ENCODE data around the gene ADAD2. TPM values are rescaled to one million over a fixed set of nuclear protein-coding genes. Genes with fewer than 3 reads are reported as not detected.
A peak's percentile ranks its signal among the peaks of the same experiment; 100 is the strongest.

Gene ADAD2
- total and polyA plus RNA-seq, 9 of the 15 experiments (the other 6 are each of a cell fraction or from before 2014, with no cell fraction given), result 0.07 TPM; not detected in 8

DNA sequence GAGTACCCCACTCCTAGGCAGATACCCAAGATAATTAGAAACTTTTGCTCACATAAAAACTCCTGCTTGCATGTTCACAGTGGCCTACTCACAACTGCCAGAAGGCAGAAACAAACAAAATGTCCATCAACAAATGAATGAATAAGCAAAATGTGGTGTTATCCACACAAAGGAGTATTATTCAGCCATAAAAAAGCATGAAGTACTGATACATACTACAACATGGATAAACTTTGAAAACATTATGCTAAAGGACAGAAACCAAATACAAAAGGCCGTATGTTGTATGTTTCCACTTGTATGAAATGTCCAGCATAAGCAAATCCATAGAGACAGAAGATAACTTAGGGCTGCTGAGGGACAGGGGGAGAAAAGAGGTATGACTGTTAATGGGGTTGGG lies 47.9 kb upstream of the ADAD2 start:
- POLR2A ChIA-PET, result interaction anchor here (0.6 to 0.9 kb wide), 3 partner anchors 8 to 12 kb away, joined by 3 read pairs; no protein-coding TSS in a partner anchor
- CTCF ChIA-PET (ENCODE audit: low intra/inter-chr PET ratio), result no interaction called here
- Histone ChIP-seq H3K4me3 (no peak overlapping the region), H4K20me1 (replicated peaks; ENCODE audit: control insufficient read depth, insufficient read depth, low read length) (no peaks in the 10 kb centered on the region), H3K79me2 (ENCODE audit: control insufficient read depth, insufficient read depth, low read length) (peaks cover 47% of the 10 kb centered on the region), H3K27ac (ENCODE audit: extremely low read depth, low read depth, low read length) (no peak overlapping the region), H3K36me3 (ENCODE audit: control insufficient read depth, insufficient read depth, low read length) (no peaks in the 10 kb centered on the region), H3K9ac (ENCODE audit: insufficient read depth in 1 of 2, low read depth in 2 of 2, low read length in 2 of 2) (no peak overlapping the region), H3K4me2 (ENCODE audit: insufficient read depth, low read length) (no peak overlapping the region), H3K9me3 (replicated peaks; ENCODE audit: control insufficient read depth, insufficient read depth, low read depth, low read length) (no peaks in the 10 kb centered on the region), H3K27me3 (ENCODE audit: control insufficient read depth in 2 of 2, insufficient read depth in 2 of 2, low read length in 2 of 2) (peaks cover 0 to 9% of the 10 kb centered on the region in 2 experiments; a peak in 3 of 5 replicates), H3K4me1 (replicated peaks in 1 of 2; ENCODE audit: control insufficient read depth in 2 of 2, insufficient read depth in 2 of 2, low read length in 2 of 2) (peaks cover 20 to 30% of the 10 kb centered on the region in 2 experiments), H2AFZ (ENCODE audit: low read depth, low read length) (no peak overlapping the region), H3K9me1 (ENCODE audit: control insufficient read depth, insufficient read depth, low read length) (no peaks in the 10 kb centered on the region)
- in situ Hi-C loops (cut with MboI) (no loop called here), intact Hi-C loops (cut with micrococcal nuclease) (no loop called here)
- FAIRE-seq (no peak), ATAC-seq (no peak), DNase-seq (ENCODE audit: extremely low read depth in 1 of 4, low spot score in 3 of 4) (no peak)
- 93% methylated on average over 1 of the region's 1 CpG for WGBS (ENCODE audit: insufficient coverage, low coverage, missing lambda C conversion rate)
- TF ChIP-seq NFATC3 (IDR thresholded peaks at IDR 0.05), result 0 out of 2 replicates have a peak, but pooled peaks have one; percentile 13
- TF ChIP-seq, protein P1, sequence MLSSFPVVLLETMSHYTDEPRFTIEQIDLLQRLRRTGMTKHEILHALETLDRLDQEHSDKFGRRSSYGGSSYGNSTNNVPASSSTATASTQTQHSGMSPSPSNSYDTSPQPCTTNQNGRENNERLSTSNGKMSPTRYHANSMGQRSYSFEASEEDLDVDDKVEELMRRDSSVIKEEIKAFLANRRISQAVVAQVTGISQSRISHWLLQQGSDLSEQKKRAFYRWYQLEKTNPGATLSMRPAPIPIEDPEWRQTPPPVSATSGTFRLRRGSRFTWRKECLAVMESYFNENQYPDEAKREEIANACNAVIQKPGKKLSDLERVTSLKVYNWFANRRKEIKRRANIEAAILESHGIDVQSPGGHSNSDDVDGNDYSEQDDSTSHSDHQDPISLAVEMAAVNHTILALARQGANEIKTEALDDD (IDR thresholded peaks at IDR 0.05), result no peak
- peak; percentile 93 for TF ChIP-seq ZNF146 (CRISPR knock-in tag; IDR thresholded peaks at IDR 0.05; ENCODE audit: unreplicated experiment)
- TF ChIP-seq, protein P2, sequence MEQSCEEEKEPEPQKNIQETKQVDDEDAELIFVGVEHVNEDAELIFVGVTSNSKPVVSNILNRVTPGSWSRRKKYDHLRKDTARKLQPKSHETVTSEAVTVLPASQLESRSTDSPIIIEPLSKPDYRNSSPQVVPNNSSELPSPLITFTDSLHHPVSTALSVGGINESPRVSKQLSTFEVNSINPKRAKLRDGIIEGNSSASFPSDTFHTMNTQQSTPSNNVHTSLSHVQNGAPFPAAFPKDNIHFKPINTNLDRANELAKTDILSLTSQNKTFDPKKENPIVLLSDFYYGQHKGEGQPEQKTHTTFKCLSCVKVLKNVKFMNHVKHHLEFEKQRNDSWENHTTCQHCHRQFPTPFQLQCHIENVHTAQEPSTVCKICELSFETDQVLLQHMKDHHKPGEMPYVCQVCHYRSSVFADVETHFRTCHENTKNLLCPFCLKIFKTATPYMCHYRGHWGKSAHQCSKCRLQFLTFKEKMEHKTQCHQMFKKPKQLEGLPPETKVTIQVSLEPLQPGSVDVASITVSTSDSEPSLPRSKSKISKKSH (CRISPR knock-in tag; IDR thresholded peaks at IDR 0.05), result no peak
- peak; percentile 55 for TF ChIP-seq ZNF316 (IDR thresholded peaks at IDR 0.05)
- peak; percentile 87 for TF ChIP-seq ZNF24 (IDR thresholded peaks at IDR 0.05)
- no peak for TF ChIP-seq CBX2 (IDR thresholded peaks at IDR 0.05; ENCODE audit: insufficient read depth, low read length, poor library complexity, severe bottlenecking)
- TF ChIP-seq BCOR (IDR thresholded peaks at IDR 0.05), result peak; percentile 58; the same call in 1 of the 2 replicates
- TF ChIP-seq, protein P3, sequence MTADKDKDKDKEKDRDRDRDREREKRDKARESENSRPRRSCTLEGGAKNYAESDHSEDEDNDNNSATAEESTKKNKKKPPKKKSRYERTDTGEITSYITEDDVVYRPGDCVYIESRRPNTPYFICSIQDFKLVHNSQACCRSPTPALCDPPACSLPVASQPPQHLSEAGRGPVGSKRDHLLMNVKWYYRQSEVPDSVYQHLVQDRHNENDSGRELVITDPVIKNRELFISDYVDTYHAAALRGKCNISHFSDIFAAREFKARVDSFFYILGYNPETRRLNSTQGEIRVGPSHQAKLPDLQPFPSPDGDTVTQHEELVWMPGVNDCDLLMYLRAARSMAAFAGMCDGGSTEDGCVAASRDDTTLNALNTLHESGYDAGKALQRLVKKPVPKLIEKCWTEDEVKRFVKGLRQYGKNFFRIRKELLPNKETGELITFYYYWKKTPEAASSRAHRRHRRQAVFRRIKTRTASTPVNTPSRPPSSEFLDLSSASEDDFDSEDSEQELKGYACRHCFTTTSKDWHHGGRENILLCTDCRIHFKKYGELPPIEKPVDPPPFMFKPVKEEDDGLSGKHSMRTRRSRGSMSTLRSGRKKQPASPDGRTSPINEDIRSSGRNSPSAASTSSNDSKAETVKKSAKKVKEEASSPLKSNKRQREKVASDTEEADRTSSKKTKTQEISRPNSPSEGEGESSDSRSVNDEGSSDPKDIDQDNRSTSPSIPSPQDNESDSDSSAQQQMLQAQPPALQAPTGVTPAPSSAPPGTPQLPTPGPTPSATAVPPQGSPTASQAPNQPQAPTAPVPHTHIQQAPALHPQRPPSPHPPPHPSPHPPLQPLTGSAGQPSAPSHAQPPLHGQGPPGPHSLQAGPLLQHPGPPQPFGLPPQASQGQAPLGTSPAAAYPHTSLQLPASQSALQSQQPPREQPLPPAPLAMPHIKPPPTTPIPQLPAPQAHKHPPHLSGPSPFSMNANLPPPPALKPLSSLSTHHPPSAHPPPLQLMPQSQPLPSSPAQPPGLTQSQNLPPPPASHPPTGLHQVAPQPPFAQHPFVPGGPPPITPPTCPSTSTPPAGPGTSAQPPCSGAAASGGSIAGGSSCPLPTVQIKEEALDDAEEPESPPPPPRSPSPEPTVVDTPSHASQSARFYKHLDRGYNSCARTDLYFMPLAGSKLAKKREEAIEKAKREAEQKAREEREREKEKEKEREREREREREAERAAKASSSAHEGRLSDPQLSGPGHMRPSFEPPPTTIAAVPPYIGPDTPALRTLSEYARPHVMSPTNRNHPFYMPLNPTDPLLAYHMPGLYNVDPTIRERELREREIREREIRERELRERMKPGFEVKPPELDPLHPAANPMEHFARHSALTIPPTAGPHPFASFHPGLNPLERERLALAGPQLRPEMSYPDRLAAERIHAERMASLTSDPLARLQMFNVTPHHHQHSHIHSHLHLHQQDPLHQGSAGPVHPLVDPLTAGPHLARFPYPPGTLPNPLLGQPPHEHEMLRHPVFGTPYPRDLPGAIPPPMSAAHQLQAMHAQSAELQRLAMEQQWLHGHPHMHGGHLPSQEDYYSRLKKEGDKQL (CRISPR knock-in tag; IDR thresholded peaks at IDR 0.05; ENCODE audit: borderline replicate concordance), result no peak
- BruUV-seq (replicated peaks), result no TSS peak

Measured in K562 (cell line).